ENCODE data around the gene ENSA.
A peak's percentile ranks its signal among the peaks of the same experiment; 100 is the strongest.

ENSA gene

DNA sequence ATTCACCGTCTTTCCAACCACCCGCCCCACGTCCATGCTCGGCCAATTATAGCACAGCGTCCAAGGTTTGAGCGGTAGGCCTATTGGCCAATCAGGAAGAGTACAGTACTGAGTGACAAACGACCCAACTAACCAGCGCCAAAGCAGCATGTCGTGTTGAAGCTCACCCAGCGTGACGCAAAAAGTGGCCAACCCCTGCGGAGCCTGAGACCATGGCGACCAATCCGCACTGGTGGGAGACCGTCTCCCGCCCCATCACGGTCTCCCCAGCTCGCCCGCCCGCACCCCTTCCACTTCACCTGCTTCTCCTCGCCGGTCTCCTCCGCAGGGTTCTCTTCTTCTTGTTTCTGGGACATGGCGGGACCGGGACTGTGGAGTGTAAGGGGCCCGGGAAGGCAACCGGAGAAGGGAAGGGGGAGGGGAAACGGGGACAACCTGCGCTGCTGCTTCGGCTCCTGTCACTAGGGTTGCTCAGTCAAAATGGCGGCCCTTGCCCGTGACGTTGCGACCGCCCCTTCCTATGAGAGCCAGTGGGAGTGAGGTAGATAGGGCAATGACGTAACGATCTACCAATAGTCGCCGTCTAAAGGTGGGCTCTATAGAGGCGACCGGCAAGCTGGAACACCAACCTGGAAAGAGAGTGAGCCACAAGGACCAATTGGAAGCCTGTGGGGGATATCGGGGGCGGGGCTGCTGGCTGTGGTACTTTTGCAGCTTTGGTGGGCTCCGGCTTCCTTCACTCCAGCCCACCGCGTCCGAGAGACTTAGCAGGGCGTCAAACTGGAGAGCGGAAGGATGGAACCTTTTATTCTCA lies at the start of gene ENSA:
TSS of gene ENSA (minus strand) at position 498 of the 814 bp plus-strand sequence. CDS start at position 356, 142 bp downstream.
- H3K79me2 ChIP-seq (ENCODE audit: low read length) = peaks cover 50% of the 10 kb centered on the region
- no peaks in the 10 kb centered on the region for H4K20me1 ChIP-seq (ENCODE audit: insufficient read depth, low read length)
- no peaks in the 10 kb centered on the region for H3K9me3 ChIP-seq (replicated peaks; ENCODE audit: insufficient read depth, low read length)
- no peaks in the 10 kb centered on the region for H3K27me3 ChIP-seq (replicated peaks; ENCODE audit: insufficient read depth, low read length)
- peak within 1 kb of the TSS; percentile 91 for H3K4me2 ChIP-seq (ENCODE audit: low read depth, low read length)
- H3K4me3 ChIP-seq (ENCODE audit: low read length) = peak within 1 kb of the TSS; percentile 83
- H3F3A ChIP-seq (ENCODE audit: insufficient read depth, low read length) = 0 out of 2 replicates have a peak, but pooled peaks cover 6% of the 10 kb centered on the region
- TF ChIP-seq EZH2 (optimal IDR thresholded peaks at IDR 0.05; ENCODE audit: low read depth, low read length) (no peak), EZH2phosphoT487 (IDR thresholded peaks at IDR 0.05; ENCODE audit: low read length) (no peak)
- TF ChIP-seq, protein P1, sequence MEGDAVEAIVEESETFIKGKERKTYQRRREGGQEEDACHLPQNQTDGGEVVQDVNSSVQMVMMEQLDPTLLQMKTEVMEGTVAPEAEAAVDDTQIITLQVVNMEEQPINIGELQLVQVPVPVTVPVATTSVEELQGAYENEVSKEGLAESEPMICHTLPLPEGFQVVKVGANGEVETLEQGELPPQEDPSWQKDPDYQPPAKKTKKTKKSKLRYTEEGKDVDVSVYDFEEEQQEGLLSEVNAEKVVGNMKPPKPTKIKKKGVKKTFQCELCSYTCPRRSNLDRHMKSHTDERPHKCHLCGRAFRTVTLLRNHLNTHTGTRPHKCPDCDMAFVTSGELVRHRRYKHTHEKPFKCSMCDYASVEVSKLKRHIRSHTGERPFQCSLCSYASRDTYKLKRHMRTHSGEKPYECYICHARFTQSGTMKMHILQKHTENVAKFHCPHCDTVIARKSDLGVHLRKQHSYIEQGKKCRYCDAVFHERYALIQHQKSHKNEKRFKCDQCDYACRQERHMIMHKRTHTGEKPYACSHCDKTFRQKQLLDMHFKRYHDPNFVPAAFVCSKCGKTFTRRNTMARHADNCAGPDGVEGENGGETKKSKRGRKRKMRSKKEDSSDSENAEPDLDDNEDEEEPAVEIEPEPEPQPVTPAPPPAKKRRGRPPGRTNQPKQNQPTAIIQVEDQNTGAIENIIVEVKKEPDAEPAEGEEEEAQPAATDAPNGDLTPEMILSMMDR (IDR thresholded peaks at IDR 0.05; ENCODE audit: low read length) = no peak
- H3K9me2 ChIP-seq (replicated peaks; ENCODE audit: insufficient read depth, low read length) = no peaks in the 10 kb centered on the region
- peak within 1 kb of the TSS; percentile 33 for H2AFZ ChIP-seq (ENCODE audit: low read length)
- DNase-seq = peak; percentile 100
- H3K9ac ChIP-seq (ENCODE audit: low read length) = peak within 1 kb of the TSS; percentile 91
- peak within 1 kb of the TSS; percentile 86 for H3K27ac ChIP-seq (ENCODE audit: low read length)
- H3K36me3 ChIP-seq (replicated peaks; ENCODE audit: insufficient read depth, low read length) = peaks cover 10% of the 10 kb centered on the region
- peaks cover 11% of the 10 kb centered on the region for H3K4me1 ChIP-seq (ENCODE audit: low read length)

DNA sequence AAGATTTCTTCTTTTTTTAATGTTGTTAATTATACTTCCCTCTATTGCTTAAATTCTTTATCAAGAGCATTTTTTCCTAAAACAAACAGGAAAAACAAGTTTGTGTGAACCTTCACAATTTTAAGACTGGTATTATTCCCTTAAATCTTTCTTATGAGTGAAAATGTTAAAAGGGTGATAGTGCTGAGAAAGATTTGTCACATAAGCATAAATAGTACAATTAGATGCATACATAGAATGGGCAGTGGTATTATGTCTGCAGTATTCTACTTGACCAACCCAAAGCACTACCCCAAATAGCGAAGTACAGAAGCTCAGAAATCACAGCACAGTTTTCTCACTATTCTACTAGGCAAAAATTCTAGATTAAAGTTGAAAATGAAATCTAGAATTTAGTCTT lies 49.6 kb upstream of the ENSA start:
- Histone ChIP-seq H3K9me3 (replicated peaks; ENCODE audit: insufficient read depth, low read length) (no peaks in the 10 kb centered on the region), H3F3A (ENCODE audit: insufficient read depth, low read length) (no peaks in the 10 kb centered on the region), H2AFZ (ENCODE audit: low read length) (no peak overlapping the region), H3K27ac (ENCODE audit: low read length) (no peak overlapping the region), H3K79me2 (ENCODE audit: low read length) (0 out of 2 replicates have a peak, but pooled peaks cover 8% of the 10 kb centered on the region), H3K36me3 (replicated peaks; ENCODE audit: insufficient read depth, low read length) (no peaks in the 10 kb centered on the region), H3K4me3 (ENCODE audit: low read length) (no peak overlapping the region), H4K20me1 (ENCODE audit: insufficient read depth, low read length) (no peaks in the 10 kb centered on the region), H3K9me2 (replicated peaks; ENCODE audit: insufficient read depth, low read length) (no peaks in the 10 kb centered on the region), H3K9ac (ENCODE audit: low read length) (no peak overlapping the region), H3K4me1 (ENCODE audit: low read length) (peaks cover 5% of the 10 kb centered on the region), H3K27me3 (replicated peaks; ENCODE audit: insufficient read depth, low read length) (no peaks in the 10 kb centered on the region), H3K4me2 (ENCODE audit: low read depth, low read length) (no peak overlapping the region)
- TF ChIP-seq, protein P1 (IDR thresholded peaks at IDR 0.05; ENCODE audit: low read length) = no peak
- TF ChIP-seq EZH2 (optimal IDR thresholded peaks at IDR 0.05; ENCODE audit: low read depth, low read length) = no peak
- TF ChIP-seq EZH2phosphoT487 (IDR thresholded peaks at IDR 0.05; ENCODE audit: low read length) = no peak
- no peak for DNase-seq

DNA sequence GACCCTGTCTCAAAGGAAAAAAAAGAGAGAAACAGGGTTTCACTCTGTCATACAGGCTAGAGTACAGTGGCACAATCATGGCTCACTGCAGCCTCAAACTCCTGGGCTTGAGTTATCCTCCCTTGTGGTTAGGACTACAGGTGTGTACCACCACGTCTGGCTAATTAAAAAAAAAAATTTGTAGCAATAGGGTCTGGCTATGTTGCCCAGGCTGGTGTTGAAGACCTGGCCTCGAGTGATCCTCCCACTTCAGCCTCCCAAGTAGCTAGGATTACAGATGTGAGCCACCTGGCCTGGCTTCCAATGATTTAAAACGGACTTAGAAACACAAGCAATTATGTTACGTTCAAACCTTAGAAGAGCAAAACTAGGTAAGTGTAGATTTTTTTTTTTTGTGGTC lies 45.5 kb upstream of the ENSA start:
- Histone ChIP-seq H4K20me1 (ENCODE audit: insufficient read depth, low read length) (no peaks in the 10 kb centered on the region), H3K4me3 (ENCODE audit: low read length) (no peak overlapping the region), H3K4me1 (ENCODE audit: low read length) (no peaks in the 10 kb centered on the region), H3K9ac (ENCODE audit: low read length) (no peak overlapping the region), H3K9me2 (replicated peaks; ENCODE audit: insufficient read depth, low read length) (no peaks in the 10 kb centered on the region), H3K4me2 (ENCODE audit: low read depth, low read length) (no peak overlapping the region), H3F3A (ENCODE audit: insufficient read depth, low read length) (no peaks in the 10 kb centered on the region), H3K36me3 (replicated peaks; ENCODE audit: insufficient read depth, low read length) (no peaks in the 10 kb centered on the region), H2AFZ (ENCODE audit: low read length) (no peak overlapping the region), H3K27me3 (replicated peaks; ENCODE audit: insufficient read depth, low read length) (no peaks in the 10 kb centered on the region), H3K79me2 (ENCODE audit: low read length) (0 out of 2 replicates have a peak, but pooled peaks cover 12% of the 10 kb centered on the region), H3K9me3 (replicated peaks; ENCODE audit: insufficient read depth, low read length) (no peaks in the 10 kb centered on the region), H3K27ac (ENCODE audit: low read length) (no peak overlapping the region)
- TF ChIP-seq EZH2 (optimal IDR thresholded peaks at IDR 0.05; ENCODE audit: low read depth, low read length) (no peak), EZH2phosphoT487 (IDR thresholded peaks at IDR 0.05; ENCODE audit: low read length) (no peak)
- TF ChIP-seq, protein P1 (IDR thresholded peaks at IDR 0.05; ENCODE audit: low read length) = no peak
- DNase-seq = no peak

Measured in MM.1S (cell line).